GM12878 (cell line): Measurements from ENCODE around the gene CCNL2.

Source experiments
- ASH2L ChIP-seq: fragments of 300-600, 200-600 bp; sonication (generic); IDR thresholded peaks from 2 replicates; pipeline ENCODE4 v1.6.1; 2017; ENCODE audit warnings: low read depth, mild to moderate bottlenecking, borderline replicate concordance
- CHD1 ChIP-seq: IDR thresholded peaks from 2 replicates; pipeline ENCODE4 v1.6.1; 2012; ENCODE audit warnings: low read depth, low read length, improper control_type of control experiment
- CREB1 ChIP-seq: IDR thresholded peaks from 2 replicates; pipeline ENCODE4 v1.6.1; 2012; ENCODE audit warnings: low read depth, mild to moderate bottlenecking, inconsistent platforms
- EZH2 ChIP-seq: IDR thresholded peaks from 2 replicates; pipeline ENCODE4 v1.6.1; 2012; ENCODE audit warnings: low read depth, mild to moderate bottlenecking, control low read depth, inconsistent platforms, low read length, borderline replicate concordance; ENCODE audit not compliant: control insufficient read depth
- MXI1 ChIP-seq: fragments of 150-350 bp; IDR thresholded peaks from 2 replicates; pipeline ENCODE4 v1.6.1; 2011; ENCODE audit warnings: low read depth, mild to moderate bottlenecking, inconsistent platforms, low read length, improper control_type of control experiment
- POLR2A ChIP-seq: IDR thresholded peaks from 2 replicates; pipeline ENCODE4 v1.6.1; 2011; ENCODE audit warnings: low read depth, mild to moderate bottlenecking, low read length
- RCOR1 ChIP-seq: conservative IDR thresholded peaks from 2 replicates; pipeline ENCODE4 v1.6.1; 2012; ENCODE audit warnings: low read depth, low read length, improper control_type of control experiment
- SIN3A ChIP-seq: IDR thresholded peaks from 2 replicates; pipeline ENCODE4 v1.6.1; 2012; ENCODE audit warnings: low read depth, low read length, improper control_type of control experiment
- SMC3 ChIP-seq: IDR thresholded peaks from 2 replicates; pipeline ENCODE4 v1.6.1; 2011; ENCODE audit warnings: low read length, improper control_type of control experiment, borderline replicate concordance
- ZNF384 ChIP-seq: IDR thresholded peaks from 2 replicates; pipeline ENCODE4 v1.6.1; 2012; ENCODE audit warnings: low read depth, mild to moderate bottlenecking, low read length, improper control_type of control experiment, borderline replicate concordance
- TF ChIP-seq, protein P1 (sequence below): IDR thresholded peaks from 2 replicates; pipeline ENCODE4 v1.6.1; 2011; ENCODE audit warnings: low read depth, mild to moderate bottlenecking, low read length, moderate library complexity, borderline replicate concordance; ENCODE audit errors: extremely low read depth
- TF ChIP-seq, protein P2 (sequence below): IDR thresholded peaks from 2 replicates; pipeline ENCODE4 v1.6.1; 2012; ENCODE audit warnings: low read depth, low read length, improper control_type of control experiment
- TF ChIP-seq, protein P3 (sequence below), 3 experiments: IDR thresholded peaks in 2 of 3; conservative IDR thresholded peaks in 1 of 3; 2 replicates each; pipeline ENCODE4 v1.5.1; 2011; ENCODE audit warnings: low read depth in 3 of 3, low read length in 3 of 3, mild to moderate bottlenecking in 3 of 3, control low read depth in 2 of 3, moderate library complexity in 2 of 3, inconsistent platforms in 1 of 3, mixed read lengths in 1 of 3; ENCODE audit not compliant: control insufficient read depth in 2 of 3, insufficient read depth in 1 of 3; ENCODE audit errors: extremely low read depth in 1 of 3
- TF ChIP-seq, protein P4 (sequence below): fragments of 450-650 bp; IDR thresholded peaks from 2 replicates; pipeline ENCODE4 v1.6.1; 2018; ENCODE audit warnings: borderline replicate concordance, mild to moderate bottlenecking; ENCODE audit not compliant: partially characterized antibody

DNA sequence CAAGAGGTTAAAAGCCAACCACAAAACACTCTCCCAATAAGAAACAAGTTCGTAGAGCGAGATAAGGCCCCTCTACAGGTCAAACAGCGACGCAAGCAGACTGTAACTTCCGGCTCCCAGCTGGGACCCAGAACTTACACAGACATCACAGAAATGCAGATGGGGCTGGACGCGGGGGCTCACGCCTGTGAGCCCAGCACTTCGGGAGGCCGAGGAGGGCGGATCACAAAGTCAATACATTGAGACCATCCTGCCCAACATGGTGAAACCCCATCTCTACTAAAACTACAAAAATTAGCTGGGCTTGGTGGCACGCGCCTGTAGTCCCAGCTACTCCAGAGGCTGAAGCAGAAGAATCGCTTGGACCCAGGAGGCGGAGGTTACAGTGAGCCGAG is 11.1 kb downstream of the CCNL2 start:
- TF ChIP-seq CHD1 (no peak), CREB1 (no peak), RCOR1 (no peak), POLR2A (no peak), ZNF384 (no peak), ASH2L (no peak), EZH2 (no peak), SMC3 (no peak), MXI1 (no peak), SIN3A (no peak)
- TF ChIP-seq, protein P1, sequence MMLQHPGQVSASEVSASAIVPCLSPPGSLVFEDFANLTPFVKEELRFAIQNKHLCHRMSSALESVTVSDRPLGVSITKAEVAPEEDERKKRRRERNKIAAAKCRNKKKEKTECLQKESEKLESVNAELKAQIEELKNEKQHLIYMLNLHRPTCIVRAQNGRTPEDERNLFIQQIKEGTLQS = no peak
- TF ChIP-seq, protein P2, sequence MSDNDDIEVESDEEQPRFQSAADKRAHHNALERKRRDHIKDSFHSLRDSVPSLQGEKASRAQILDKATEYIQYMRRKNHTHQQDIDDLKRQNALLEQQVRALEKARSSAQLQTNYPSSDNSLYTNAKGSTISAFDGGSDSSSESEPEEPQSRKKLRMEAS = no peak
- TF ChIP-seq, protein P3, sequence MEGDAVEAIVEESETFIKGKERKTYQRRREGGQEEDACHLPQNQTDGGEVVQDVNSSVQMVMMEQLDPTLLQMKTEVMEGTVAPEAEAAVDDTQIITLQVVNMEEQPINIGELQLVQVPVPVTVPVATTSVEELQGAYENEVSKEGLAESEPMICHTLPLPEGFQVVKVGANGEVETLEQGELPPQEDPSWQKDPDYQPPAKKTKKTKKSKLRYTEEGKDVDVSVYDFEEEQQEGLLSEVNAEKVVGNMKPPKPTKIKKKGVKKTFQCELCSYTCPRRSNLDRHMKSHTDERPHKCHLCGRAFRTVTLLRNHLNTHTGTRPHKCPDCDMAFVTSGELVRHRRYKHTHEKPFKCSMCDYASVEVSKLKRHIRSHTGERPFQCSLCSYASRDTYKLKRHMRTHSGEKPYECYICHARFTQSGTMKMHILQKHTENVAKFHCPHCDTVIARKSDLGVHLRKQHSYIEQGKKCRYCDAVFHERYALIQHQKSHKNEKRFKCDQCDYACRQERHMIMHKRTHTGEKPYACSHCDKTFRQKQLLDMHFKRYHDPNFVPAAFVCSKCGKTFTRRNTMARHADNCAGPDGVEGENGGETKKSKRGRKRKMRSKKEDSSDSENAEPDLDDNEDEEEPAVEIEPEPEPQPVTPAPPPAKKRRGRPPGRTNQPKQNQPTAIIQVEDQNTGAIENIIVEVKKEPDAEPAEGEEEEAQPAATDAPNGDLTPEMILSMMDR (IDR thresholded peaks at IDR 0.05 in 2 of 3, conservative IDR thresholded peaks at IDR 0.05 in 1 of 3; ENCODE audit: control insufficient read depth in 2 of 3, extremely low read depth in 1 of 3, insufficient read depth in 1 of 3, low read depth in 3 of 3, low read length in 3 of 3) = no peak
- TF ChIP-seq, protein P4, sequence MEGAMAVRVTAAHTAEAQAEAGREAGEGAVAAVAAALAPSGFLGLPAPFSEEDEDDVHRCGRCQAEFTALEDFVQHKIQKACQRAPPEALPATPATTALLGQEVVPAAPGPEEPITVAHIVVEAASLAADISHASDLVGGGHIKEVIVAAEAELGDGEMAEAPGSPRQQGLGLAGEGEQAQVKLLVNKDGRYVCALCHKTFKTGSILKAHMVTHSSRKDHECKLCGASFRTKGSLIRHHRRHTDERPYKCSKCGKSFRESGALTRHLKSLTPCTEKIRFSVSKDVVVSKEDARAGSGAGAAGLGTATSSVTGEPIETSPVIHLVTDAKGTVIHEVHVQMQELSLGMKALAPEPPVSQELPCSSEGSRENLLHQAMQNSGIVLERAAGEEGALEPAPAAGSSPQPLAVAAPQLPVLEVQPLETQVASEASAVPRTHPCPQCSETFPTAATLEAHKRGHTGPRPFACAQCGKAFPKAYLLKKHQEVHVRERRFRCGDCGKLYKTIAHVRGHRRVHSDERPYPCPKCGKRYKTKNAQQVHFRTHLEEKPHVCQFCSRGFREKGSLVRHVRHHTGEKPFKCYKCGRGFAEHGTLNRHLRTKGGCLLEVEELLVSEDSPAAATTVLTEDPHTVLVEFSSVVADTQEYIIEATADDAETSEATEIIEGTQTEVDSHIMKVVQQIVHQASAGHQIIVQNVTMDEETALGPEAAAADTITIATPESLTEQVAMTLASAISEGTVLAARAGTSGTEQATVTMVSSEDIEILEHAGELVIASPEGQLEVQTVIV = no peak
